Osteoblast (primary cell): ENCODE measurements around the gene MPRIP. TPM values are rescaled to one million over a fixed set of nuclear protein-coding genes. Genes with fewer than 3 reads are reported as not detected.

Experiments used
- DNase-seq: peaks from one replicate; pipeline ENCODE4 v3.0.0; 2011; ENCODE audit warnings: low spot score, mixed read lengths; ENCODE audit not compliant: insufficient read length; ENCODE audit errors: missing footprints
- H2AFZ ChIP-seq: 2 replicates; pipeline ENCODE4 v1.6.0; 2011; ENCODE audit warnings: mild to moderate bottlenecking, low read length
- H3K27ac ChIP-seq: 2 replicates; pipeline ENCODE4 v1.5.1; 2011; ENCODE audit warnings: mild to moderate bottlenecking, low read depth, low read length, moderate library complexity
- H3K27me3 ChIP-seq: 2 replicates; pipeline ENCODE4 v1.6.0; 2012; ENCODE audit warnings: mild to moderate bottlenecking, control low read depth, inconsistent platforms, low read length, moderate library complexity; ENCODE audit not compliant: insufficient read depth
- H3K36me3 ChIP-seq: 2 replicates; pipeline ENCODE4 v1.5.1; 2011; ENCODE audit warnings: mild to moderate bottlenecking, low read length, control low read depth, moderate library complexity; ENCODE audit not compliant: insufficient read depth
- H3K4me1 ChIP-seq: 2 replicates; pipeline ENCODE4 v1.5.1; 2011; ENCODE audit warnings: mild to moderate bottlenecking, low read length, control low read depth, moderate library complexity; ENCODE audit not compliant: insufficient read depth
- H3K4me2 ChIP-seq: 2 replicates; pipeline ENCODE4 v1.6.0; 2011; ENCODE audit warnings: mild to moderate bottlenecking, low read length; ENCODE audit not compliant: insufficient read depth
- H3K4me3 ChIP-seq: fragments of 200-600 bp; sonication (generic); 3 replicates; pipeline ENCODE4 v1.5.1; 2012; ENCODE audit warnings: mild to moderate bottlenecking, low read length, inconsistent platforms; ENCODE audit not compliant: insufficient read depth
- H3K79me2 ChIP-seq: 2 replicates; pipeline ENCODE4 v1.6.0; 2012; ENCODE audit warnings: mild to moderate bottlenecking, low read length, control low read depth, inconsistent platforms; ENCODE audit not compliant: insufficient read depth
- H3K9me3 ChIP-seq: 2 replicates; pipeline ENCODE4 v1.5.1; 2011; ENCODE audit warnings: low read depth, low read length, control low read depth
- H4K20me1 ChIP-seq: 2 replicates; pipeline ENCODE4 v1.6.0; 2012; ENCODE audit warnings: mild to moderate bottlenecking, low read length, control low read depth; ENCODE audit not compliant: insufficient read depth
- total RNA-seq: library from RNA; depleted of rRNA; stranded (reverse); fragments of >200 nt; gene quantifications from 2 replicates; pipeline ENCODE4 v1.2.3, GENCODE V29; 2012
- TF ChIP-seq, protein P1 (sequence below): IDR thresholded peaks from 2 replicates; pipeline ENCODE4 v1.5.1; 2011; ENCODE audit warnings: mild to moderate bottlenecking, low read depth, low read length, moderate library complexity; ENCODE audit errors: extremely low read depth

MPRIP gene
- total RNA-seq, 1 donor: 149 TPM

DNA sequence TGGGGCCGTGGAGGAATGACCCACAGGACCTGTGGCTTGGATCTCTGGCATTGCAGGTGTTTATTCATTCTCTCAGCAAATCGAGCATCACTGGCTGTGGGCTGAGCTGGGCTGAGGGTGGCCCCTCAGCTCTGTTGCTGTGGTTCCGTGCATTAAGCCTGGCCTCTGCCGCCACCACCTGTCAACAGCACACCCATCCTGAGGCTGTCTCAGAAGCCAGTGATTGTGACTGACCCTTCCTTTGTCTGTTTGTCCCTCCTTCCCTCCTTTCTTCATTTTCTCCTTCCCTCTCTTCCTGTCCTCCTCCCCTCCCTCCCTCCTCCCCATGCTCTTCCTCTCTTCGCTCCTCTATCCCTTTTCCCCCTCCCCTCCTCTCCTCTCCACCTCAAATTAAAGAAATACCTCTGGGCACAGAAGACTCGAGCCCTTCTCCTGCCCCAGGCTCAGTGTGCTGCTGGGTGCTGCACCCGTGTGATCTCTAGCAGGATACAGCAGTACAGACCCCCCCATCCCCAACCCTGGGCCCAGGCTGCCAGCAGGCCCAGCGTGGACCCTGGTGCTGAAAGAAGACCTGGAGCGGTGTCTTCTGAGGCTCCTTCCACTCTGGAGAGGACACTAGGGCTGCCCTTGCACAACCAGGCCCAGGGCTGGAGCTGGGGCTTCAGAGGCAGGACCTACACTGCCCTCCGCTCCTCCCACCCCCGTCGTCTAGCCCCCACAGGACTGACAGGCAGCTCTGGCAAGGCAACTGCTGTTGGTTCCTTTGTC is 88.0 kb downstream of the MPRIP start:
- Histone ChIP-seq H2AFZ (no peak overlapping the region), H3K27ac (no peak overlapping the region), H3K4me2 (no peak overlapping the region), H3K27me3 (no peaks in the 10 kb centered on the region), H3K9me3 (no peaks in the 10 kb centered on the region), H3K36me3 (peaks cover 78% of the 10 kb centered on the region), H3K4me1 (peaks cover 5% of the 10 kb centered on the region), H3K79me2 (peaks cover 98% of the 10 kb centered on the region), H3K4me3 (no peak overlapping the region), H4K20me1 (peaks cover 72% of the 10 kb centered on the region)
- TF ChIP-seq, protein P1, sequence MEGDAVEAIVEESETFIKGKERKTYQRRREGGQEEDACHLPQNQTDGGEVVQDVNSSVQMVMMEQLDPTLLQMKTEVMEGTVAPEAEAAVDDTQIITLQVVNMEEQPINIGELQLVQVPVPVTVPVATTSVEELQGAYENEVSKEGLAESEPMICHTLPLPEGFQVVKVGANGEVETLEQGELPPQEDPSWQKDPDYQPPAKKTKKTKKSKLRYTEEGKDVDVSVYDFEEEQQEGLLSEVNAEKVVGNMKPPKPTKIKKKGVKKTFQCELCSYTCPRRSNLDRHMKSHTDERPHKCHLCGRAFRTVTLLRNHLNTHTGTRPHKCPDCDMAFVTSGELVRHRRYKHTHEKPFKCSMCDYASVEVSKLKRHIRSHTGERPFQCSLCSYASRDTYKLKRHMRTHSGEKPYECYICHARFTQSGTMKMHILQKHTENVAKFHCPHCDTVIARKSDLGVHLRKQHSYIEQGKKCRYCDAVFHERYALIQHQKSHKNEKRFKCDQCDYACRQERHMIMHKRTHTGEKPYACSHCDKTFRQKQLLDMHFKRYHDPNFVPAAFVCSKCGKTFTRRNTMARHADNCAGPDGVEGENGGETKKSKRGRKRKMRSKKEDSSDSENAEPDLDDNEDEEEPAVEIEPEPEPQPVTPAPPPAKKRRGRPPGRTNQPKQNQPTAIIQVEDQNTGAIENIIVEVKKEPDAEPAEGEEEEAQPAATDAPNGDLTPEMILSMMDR: no peak
- peak; percentile 23 for DNase-seq

DNA sequence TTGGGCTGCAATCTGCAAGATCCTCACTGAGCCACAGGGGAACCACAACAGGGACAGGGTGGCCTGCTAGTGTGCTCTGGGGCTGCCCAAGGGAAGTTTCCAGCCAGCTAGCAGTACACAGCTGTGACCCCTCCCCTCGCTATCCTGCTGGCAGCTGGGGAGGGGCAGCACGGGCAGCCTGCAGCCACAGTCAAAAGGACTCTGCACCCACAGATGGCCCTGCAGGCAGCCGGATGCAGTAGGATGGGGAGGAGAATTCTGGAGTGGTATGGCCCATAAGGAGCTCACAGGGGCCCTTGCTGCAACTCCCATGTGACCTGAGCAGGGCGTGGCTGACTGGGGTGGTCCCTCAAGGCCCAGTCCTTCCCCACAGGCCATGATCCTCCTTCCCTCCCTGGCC is 89.6 kb downstream of the MPRIP start:
- Histone ChIP-seq H2AFZ (no peak overlapping the region), H3K4me2 (no peak overlapping the region), H3K36me3 (peaks cover 86% of the 10 kb centered on the region), H3K27ac (no peak overlapping the region), H3K4me3 (no peak overlapping the region), H3K9me3 (no peaks in the 10 kb centered on the region), H3K27me3 (no peaks in the 10 kb centered on the region), H4K20me1 (peaks cover 67% of the 10 kb centered on the region), H3K79me2 (peaks cover 84% of the 10 kb centered on the region), H3K4me1 (no peaks in the 10 kb centered on the region)
- DNase-seq: peak; percentile 27
- TF ChIP-seq, protein P1: no peak

DNA sequence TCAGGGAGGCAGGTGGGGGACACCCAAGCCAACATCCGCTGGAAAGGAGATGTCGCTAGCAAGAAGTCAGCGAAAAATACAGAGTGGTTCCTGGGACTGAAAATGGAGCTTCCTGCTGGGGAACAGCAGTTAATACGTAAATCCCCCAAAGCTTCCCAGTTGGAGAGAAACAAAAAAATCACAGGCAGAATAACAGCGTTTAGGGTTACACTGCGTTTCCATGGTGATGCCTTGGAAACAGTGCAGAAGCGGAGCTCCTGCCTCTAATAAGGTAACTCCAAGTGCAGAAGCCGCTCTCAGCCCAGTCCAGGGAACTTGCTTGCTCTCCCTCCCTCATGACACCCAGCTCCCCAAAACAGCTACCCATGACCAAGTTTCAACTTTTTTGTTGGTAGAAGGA is 90.5 kb downstream of the MPRIP start:
- H3K4me1 ChIP-seq: no peaks in the 10 kb centered on the region
- H4K20me1 ChIP-seq: peaks cover 59% of the 10 kb centered on the region
- no peaks in the 10 kb centered on the region for H3K9me3 ChIP-seq
- peaks cover 85% of the 10 kb centered on the region for H3K36me3 ChIP-seq
- no peak overlapping the region for H3K4me3 ChIP-seq
- TF ChIP-seq, protein P1: no peak
- DNase-seq: no peak
- H3K27me3 ChIP-seq: no peaks in the 10 kb centered on the region
- no peak overlapping the region for H3K4me2 ChIP-seq
- no peak overlapping the region for H3K27ac ChIP-seq
- H3K79me2 ChIP-seq: peaks cover 75% of the 10 kb centered on the region
- H2AFZ ChIP-seq: no peak overlapping the region

DNA sequence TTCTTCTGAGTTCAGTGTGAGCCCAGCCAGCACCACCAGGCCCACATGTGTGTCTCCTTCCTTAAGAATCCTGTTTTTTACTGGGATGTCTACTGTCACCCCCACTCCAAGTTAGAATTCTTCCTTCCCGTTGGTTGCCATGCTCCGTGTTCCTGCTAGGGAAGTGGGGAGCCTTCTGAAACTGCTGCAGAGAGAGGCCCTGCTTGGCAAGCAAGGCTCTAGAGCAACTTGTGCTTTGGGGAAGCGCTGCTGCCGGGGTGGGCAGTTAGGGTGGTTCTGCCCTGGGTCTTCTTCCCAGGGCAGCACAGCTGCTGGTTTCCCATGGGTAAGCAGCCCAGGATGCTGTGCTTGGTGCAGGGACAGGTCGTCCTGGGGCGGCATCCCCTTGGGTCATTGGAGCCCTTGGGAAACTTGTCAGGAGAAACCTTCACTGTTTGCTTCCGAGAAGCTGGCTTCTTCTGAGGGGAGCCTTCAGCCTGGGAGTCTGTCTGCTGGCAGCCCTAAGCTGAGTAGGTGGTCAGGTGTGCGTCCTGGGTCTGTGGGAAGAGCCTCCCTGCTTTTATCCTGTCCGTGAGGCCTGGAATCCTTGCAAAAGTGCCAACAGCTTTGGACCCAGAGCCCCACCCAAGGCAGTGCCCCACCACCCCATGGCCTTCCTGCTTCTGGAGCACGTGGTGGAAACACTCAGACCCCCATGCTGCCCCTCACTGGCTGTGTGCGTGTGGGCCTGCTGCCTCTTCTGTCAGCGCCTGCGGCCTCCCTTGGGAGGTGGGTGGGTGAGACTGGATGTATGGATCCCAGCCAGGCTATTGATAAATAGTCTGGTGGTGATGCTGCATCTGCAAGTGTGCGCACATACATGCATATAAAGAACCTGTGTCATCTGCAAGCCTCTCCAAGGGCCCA is 92.0 kb downstream of the MPRIP start:
- Histone ChIP-seq H3K79me2 (peaks cover 60% of the 10 kb centered on the region), H3K36me3 (peaks cover 86% of the 10 kb centered on the region), H3K27ac (no peak overlapping the region)

More for the DNA sequence above, 92.0 kb downstream of the MPRIP start:
- Histone ChIP-seq H3K27me3 (no peaks in the 10 kb centered on the region), H4K20me1 (peaks cover 49% of the 10 kb centered on the region), H2AFZ (no peak overlapping the region), H3K9me3 (no peaks in the 10 kb centered on the region), H3K4me3 (no peak overlapping the region), H3K4me1 (no peaks in the 10 kb centered on the region), H3K4me2 (no peak overlapping the region)
- DNase-seq: peak; percentile 52
- TF ChIP-seq, protein P1: no peak
